DOHH2 (cell line): ENCODE results near the gene B3GAT2.

Source experiments
- EZH2phosphoT487 ChIP-seq: fragments of 200-600 bp; sonication (generic); IDR thresholded peaks from 2 replicates; pipeline ENCODE4 v1.6.1; 2017; ENCODE audit warnings: borderline replicate concordance, mild to moderate bottlenecking, antibody characterized with exemption, low read length, moderate library complexity, mixed read lengths
- TF ChIP-seq, protein P1 (sequence below): fragments of 200-600 bp; sonication (generic); IDR thresholded peaks from one replicate; pipeline ENCODE4 v1.5.1; 2014; ENCODE audit warnings: antibody characterized with exemption, mild to moderate bottlenecking, low read depth, low read length; ENCODE audit not compliant: poor library complexity, severe bottlenecking

DNA sequence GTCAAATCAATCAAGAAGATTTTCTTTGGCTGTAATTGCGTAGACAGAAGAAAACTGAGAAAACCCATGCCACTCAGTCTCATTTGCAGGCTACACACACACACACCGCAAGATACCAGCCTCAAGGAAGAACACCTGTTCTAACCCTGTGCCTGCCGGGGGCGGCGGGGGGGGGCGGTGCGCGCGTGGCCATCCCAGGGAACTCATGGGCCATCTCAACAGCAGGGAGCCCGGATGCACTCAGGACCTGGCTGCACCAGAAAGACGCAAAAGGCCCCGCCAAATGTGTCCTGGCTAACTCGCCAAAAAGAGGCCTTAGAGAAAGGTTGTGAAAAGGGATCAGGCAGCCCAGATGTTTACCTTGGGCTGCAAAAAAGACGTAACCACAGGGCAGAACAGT, 2.1 kb downstream of the B3GAT2 start:
- TF ChIP-seq, protein P1, sequence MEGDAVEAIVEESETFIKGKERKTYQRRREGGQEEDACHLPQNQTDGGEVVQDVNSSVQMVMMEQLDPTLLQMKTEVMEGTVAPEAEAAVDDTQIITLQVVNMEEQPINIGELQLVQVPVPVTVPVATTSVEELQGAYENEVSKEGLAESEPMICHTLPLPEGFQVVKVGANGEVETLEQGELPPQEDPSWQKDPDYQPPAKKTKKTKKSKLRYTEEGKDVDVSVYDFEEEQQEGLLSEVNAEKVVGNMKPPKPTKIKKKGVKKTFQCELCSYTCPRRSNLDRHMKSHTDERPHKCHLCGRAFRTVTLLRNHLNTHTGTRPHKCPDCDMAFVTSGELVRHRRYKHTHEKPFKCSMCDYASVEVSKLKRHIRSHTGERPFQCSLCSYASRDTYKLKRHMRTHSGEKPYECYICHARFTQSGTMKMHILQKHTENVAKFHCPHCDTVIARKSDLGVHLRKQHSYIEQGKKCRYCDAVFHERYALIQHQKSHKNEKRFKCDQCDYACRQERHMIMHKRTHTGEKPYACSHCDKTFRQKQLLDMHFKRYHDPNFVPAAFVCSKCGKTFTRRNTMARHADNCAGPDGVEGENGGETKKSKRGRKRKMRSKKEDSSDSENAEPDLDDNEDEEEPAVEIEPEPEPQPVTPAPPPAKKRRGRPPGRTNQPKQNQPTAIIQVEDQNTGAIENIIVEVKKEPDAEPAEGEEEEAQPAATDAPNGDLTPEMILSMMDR = no peak
- no peak for TF ChIP-seq EZH2phosphoT487
